ENCODE measurements around the gene PRKG2. TPM values are rescaled to one million over a fixed set of nuclear protein-coding genes. Genes with fewer than 3 reads are reported as not detected.

The PRKG2 gene
- total RNA-seq, 1 donor from 2014 or later: 0.05 TPM

GRCh38 chr4:81131563-81131962, 83.5 kb downstream of the PRKG2 start:
- intact Hi-C loops (cut with DNase I): no loop called here
- DNase-seq (no peak), ATAC-seq (ENCODE audit: poor library complexity) (no peak)

GRCh38 chr4:81131066-81131465, 84.0 kb downstream of the PRKG2 start:
- intact Hi-C loops (cut with DNase I): no loop called here
- DNase-seq: no peak
- no peak for ATAC-seq (ENCODE audit: poor library complexity)

DNA sequence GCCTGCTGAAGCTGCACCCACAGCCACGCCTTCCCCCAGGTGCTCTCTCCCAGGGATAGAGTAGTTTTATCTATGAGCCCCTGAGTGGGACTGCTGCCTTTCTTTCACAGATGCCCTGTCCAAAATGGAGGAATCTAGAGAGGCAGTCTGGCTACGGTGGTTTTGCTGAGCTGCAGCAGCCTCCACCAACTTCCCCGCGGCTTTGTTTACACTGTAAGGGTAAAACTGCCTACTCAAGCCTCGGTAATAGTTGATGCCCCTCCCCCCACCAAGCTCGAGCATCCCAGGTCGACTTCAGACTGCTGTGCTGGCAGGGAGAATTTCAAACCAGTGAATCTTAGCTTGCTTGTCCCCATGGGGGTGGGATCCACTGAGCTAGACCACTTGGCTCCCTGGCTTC, 84.5 kb downstream of the PRKG2 start:
- intact Hi-C loops (cut with DNase I): no loop called here
- ATAC-seq (ENCODE audit: poor library complexity) (no peak), DNase-seq (no peak)

- DNase-seq: no peak
- intact Hi-C loops (cut with DNase I): no loop called here
- ATAC-seq (ENCODE audit: poor library complexity): no peak
Measured at GRCh38 chr4:81120055-81120454, 95.0 kb downstream of the PRKG2 start.

DNA sequence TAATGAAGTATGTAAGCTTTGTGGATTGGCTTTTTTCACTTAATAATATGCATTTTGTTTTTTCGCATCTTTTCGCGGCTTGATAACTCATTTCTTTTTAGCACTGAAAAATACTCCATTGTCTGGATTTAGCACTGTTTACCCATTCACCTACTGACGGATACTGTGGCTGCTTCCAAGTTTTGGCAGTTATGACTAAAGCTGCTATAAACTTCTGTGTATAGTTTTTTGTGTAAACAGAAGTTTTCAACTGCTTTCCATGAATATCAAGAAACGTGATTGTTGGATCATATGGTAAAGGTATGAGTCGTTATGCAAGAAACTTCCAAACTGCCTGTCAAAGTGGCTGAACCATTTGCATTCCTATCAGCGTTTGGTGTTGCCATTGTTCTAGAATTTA, 96.9 kb downstream of the PRKG2 start:
- DNase-seq: no peak
- no peak for ATAC-seq (ENCODE audit: poor library complexity)
- intact Hi-C loops (cut with DNase I): no loop called here

DNA sequence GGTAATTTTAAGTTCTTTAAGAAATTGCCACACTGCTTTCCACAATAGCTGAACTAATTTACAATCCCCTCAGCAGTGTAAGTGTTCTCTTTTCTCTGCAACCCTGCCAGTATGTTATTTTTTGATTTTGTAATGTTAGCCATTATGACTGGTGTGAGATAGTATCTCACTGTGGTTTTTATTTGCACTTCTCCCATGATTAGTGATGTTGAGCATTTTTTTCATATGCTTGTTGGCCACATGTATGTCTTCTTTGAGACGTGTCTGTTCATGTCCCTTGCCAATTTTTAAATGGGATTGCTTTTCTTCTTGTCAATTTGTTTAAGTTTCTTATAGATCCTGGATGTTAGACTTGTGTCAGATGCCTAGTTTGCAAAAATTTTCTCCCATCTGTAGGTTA, 98.5 kb downstream of the PRKG2 start:
- intact Hi-C loops (cut with DNase I): no loop called here
- DNase-seq (no peak), ATAC-seq (ENCODE audit: poor library complexity) (no peak)

GRCh38 chr4:81113024-81113423, 102.0 kb downstream of the PRKG2 start:
- ATAC-seq (ENCODE audit: poor library complexity): no peak
- DNase-seq: no peak
- intact Hi-C loops (cut with DNase I): no loop called here

DNA sequence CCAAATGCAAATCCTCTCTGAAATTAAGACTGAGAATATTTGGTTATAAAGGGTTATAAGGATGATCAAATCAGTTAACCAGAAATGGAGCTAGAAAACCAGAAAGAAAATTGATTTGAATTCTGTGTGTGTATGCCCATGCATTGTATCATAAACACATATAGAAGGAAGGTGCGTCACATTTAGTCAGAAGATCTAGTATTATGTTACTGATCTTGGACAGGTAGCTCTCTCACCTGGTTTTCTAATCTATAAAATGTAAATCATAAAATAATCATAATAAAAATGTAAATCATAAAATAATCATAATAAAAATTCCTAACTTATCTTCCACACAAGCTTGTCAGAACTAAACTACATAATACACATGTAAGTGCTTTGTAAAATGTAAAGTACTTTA, 105.7 kb downstream of the PRKG2 start:
- intact Hi-C loops (cut with DNase I): no loop called here
- no peak for DNase-seq

GRCh38 chr4:81106150-81106549, 108.9 kb downstream of the PRKG2 start:
- ATAC-seq (ENCODE audit: poor library complexity) (no peak), DNase-seq (no peak)
- intact Hi-C loops (cut with DNase I): no loop called here

More for the DNA sequence above, 105.7 kb downstream of the PRKG2 start:
- ATAC-seq (ENCODE audit: poor library complexity): no peak

- ATAC-seq (ENCODE audit: poor library complexity) (no peak), DNase-seq (no peak)
- intact Hi-C loops (cut with DNase I): no loop called here
Measured at GRCh38 chr4:81102107-81102506, 112.9 kb downstream of the PRKG2 start.

GRCh38 chr4:81096566-81096965, 118.5 kb downstream of the PRKG2 start:
- intact Hi-C loops (cut with DNase I): no loop called here
- DNase-seq (no peak), ATAC-seq (ENCODE audit: poor library complexity) (no peak)

- DNase-seq: no peak
- intact Hi-C loops (cut with DNase I): no loop called here
- ATAC-seq (ENCODE audit: poor library complexity): no peak
Measured at GRCh38 chr4:81095389-81095788, 119.6 kb downstream of the PRKG2 start.

GRCh38 chr4:81093720-81094401, 121.2 kb downstream of the PRKG2 start:
- ATAC-seq (ENCODE audit: poor library complexity) (peak; percentile 61), DNase-seq (no peak)
- intact Hi-C loops (cut with DNase I): no loop called here

DNA sequence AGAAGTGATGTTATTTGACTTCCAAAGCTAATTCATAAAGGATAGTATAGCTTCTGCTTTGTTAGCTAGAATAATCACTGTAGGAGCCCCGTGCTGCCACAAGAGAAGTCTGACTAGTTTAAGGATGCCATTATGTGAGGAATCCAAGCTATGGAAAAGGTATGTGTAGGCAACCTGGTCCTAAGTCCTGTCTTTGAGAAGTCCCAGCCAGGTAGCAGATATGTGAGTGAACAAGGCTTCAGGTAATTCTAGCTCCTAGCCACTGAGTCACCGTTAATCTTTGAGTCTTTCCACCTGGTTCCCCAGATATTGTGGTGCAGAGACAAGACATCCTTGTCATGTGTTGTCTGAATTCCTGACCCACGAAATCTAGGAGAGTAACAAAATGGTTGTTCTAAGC, 129.0 kb downstream of the PRKG2 start:
- no peak for ATAC-seq (ENCODE audit: poor library complexity)
- intact Hi-C loops (cut with DNase I): no loop called here
- DNase-seq: no peak

GRCh38 chr4:81085291-81085690, 129.7 kb downstream of the PRKG2 start:
- DNase-seq: no peak
- ATAC-seq (ENCODE audit: poor library complexity): no peak
- intact Hi-C loops (cut with DNase I): no loop called here

GRCh38 chr4:81084634-81085033, 130.4 kb downstream of the PRKG2 start:
- ATAC-seq (ENCODE audit: poor library complexity) (no peak), DNase-seq (no peak)
- intact Hi-C loops (cut with DNase I): no loop called here

DNA sequence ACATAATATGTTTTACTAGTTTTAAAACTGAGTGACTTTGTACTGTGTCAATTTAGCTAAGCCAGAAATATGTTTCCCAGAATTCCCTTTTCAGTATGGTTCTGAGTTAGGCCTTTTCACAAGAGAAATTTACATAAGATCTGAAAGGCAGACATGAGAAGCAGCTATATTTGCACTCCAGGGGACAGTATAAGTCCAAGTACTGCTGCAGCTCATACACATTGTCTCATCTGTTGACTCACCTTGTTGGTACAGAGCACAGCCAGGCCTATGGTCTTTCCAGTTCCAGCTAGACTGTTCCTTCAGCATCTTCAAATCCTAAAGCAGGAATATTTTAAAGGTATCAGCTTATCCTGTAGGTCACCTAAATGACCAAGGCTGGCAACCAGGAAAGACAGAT, 131.0 kb downstream of the PRKG2 start:
- DNase-seq (no peak), ATAC-seq (ENCODE audit: poor library complexity) (no peak)
- intact Hi-C loops (cut with DNase I): no loop called here

DNA sequence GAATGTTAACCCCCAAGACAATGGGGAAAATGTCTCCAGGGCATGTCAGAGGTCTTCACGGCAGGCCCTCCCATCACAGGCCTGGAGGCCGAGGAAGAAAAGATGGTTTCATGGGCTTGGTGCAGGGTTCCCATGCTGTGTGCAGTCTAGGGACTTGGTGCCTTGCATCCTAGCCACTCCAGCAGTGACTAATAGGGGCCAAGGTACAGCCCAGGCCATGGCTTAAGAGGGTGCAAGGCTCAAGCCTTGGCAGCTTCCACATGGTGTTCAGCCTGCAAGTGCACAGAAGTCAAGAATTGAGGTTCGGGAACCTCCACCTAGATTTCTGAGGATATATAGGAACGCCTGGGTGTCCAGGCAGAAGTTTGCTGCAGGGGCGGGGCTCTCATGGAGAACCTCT, 133.9 kb downstream of the PRKG2 start:
- intact Hi-C loops (cut with DNase I): no loop called here
- ATAC-seq (ENCODE audit: poor library complexity): no peak
- DNase-seq: no peak

GRCh38 chr4:81071013-81071412, 144.0 kb downstream of the PRKG2 start:
- ATAC-seq (ENCODE audit: poor library complexity): no peak
- intact Hi-C loops (cut with DNase I): no loop called here
- DNase-seq: no peak

GRCh38 chr4:81069706-81070331, 145.2 kb downstream of the PRKG2 start:
- intact Hi-C loops (cut with DNase I): loop anchor here (5.0 kb wide), 1 partner anchor 282 kb away; no protein-coding TSS in a partner anchor

DNA sequence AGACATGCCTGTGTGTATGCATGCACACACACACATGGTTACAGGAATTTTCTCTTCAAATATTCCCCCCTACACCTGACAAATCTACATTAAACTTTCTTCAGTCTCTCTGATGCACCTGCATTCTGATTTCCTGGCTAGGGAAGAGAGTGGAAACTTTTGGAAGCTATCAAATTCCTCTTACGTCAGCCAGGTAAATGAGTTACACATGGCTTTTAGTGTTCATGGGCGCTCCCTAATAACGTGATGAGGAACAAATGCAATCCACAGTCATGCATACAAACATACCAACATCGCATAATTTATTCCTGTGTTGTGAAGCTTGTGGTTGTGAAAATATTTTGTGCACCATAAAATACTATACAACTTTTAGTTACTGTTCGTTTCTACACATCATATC, 149.6 kb downstream of the PRKG2 start:
- intact Hi-C loops (cut with DNase I): loop anchor here (5.0 kb wide), 1 partner anchor 287 kb away; no protein-coding TSS in a partner anchor
- ATAC-seq (ENCODE audit: poor library complexity): no peak
- DNase-seq: no peak

More at GRCh38 chr4:81069706-81070331, 145.2 kb downstream of the PRKG2 start:
- peak; percentile 87 for ATAC-seq (ENCODE audit: poor library complexity)
- DNase-seq: no peak
